Panc1 (cell line): ENCODE data around the gene GRIK5.

Experiments used
- POLR2AphosphoS5 ChIP-seq: IDR thresholded peaks from 2 replicates; pipeline ENCODE4 v1.6.1; 2012; ENCODE audit warnings: mild to moderate bottlenecking, low read depth, low read length, moderate library complexity
- SIN3A ChIP-seq: IDR thresholded peaks from 2 replicates; pipeline ENCODE4 v1.6.1; 2012; ENCODE audit warnings: low read depth, mild to moderate bottlenecking, low read length, moderate library complexity, borderline replicate concordance; ENCODE audit not compliant: insufficient read depth
- TF ChIP-seq, protein P1 (sequence below): fragments of 450-650 bp; IDR thresholded peaks from 2 replicates; pipeline ENCODE4 v1.5.1; 2017; ENCODE audit warnings: mild to moderate bottlenecking
- TF ChIP-seq, protein P2 (sequence below), 2 experiments: IDR thresholded peaks; 2 replicates each; pipeline ENCODE4 v1.6.1; 2011 to 2012; ENCODE audit warnings: low read depth in 2 of 2, control low read depth in 1 of 2, low read length in 1 of 2, mild to moderate bottlenecking in 1 of 2, moderate library complexity in 1 of 2; ENCODE audit not compliant: insufficient read depth in 1 of 2

DNA sequence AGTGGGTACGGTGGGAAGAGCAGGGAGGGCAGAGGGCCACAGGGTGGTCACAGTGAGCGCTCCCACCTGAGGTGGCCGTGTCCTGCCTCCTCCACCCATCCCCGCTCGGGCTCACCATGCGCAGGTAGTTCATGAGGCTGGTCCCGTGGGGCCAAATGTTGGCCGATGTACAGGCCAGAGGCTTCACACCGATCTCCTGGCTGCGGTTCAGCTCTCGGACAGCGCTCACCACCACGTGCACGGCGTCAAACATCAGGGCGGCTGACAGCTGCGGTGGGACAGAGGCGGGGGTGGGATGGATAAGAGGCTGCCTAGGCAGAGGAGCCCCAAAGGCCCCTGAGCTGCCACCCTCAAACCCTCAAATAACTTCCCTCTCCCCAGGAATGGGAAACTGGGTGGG lies 15.8 kb downstream of the GRIK5 start:
- TF ChIP-seq POLR2AphosphoS5 (no peak), SIN3A (no peak)
- TF ChIP-seq, protein P1, sequence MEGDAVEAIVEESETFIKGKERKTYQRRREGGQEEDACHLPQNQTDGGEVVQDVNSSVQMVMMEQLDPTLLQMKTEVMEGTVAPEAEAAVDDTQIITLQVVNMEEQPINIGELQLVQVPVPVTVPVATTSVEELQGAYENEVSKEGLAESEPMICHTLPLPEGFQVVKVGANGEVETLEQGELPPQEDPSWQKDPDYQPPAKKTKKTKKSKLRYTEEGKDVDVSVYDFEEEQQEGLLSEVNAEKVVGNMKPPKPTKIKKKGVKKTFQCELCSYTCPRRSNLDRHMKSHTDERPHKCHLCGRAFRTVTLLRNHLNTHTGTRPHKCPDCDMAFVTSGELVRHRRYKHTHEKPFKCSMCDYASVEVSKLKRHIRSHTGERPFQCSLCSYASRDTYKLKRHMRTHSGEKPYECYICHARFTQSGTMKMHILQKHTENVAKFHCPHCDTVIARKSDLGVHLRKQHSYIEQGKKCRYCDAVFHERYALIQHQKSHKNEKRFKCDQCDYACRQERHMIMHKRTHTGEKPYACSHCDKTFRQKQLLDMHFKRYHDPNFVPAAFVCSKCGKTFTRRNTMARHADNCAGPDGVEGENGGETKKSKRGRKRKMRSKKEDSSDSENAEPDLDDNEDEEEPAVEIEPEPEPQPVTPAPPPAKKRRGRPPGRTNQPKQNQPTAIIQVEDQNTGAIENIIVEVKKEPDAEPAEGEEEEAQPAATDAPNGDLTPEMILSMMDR, result no peak
- TF ChIP-seq, protein P2, sequence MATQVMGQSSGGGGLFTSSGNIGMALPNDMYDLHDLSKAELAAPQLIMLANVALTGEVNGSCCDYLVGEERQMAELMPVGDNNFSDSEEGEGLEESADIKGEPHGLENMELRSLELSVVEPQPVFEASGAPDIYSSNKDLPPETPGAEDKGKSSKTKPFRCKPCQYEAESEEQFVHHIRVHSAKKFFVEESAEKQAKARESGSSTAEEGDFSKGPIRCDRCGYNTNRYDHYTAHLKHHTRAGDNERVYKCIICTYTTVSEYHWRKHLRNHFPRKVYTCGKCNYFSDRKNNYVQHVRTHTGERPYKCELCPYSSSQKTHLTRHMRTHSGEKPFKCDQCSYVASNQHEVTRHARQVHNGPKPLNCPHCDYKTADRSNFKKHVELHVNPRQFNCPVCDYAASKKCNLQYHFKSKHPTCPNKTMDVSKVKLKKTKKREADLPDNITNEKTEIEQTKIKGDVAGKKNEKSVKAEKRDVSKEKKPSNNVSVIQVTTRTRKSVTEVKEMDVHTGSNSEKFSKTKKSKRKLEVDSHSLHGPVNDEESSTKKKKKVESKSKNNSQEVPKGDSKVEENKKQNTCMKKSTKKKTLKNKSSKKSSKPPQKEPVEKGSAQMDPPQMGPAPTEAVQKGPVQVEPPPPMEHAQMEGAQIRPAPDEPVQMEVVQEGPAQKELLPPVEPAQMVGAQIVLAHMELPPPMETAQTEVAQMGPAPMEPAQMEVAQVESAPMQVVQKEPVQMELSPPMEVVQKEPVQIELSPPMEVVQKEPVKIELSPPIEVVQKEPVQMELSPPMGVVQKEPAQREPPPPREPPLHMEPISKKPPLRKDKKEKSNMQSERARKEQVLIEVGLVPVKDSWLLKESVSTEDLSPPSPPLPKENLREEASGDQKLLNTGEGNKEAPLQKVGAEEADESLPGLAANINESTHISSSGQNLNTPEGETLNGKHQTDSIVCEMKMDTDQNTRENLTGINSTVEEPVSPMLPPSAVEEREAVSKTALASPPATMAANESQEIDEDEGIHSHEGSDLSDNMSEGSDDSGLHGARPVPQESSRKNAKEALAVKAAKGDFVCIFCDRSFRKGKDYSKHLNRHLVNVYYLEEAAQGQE (IDR thresholded peaks at IDR 0.05; ENCODE audit: insufficient read depth in 1 of 2, low read depth in 2 of 2, low read length in 1 of 2), result no peak
